Measurements from ENCODE around the gene GALNT10. TPM values are rescaled to one million over a fixed set of nuclear protein-coding genes. Genes with fewer than 3 reads are reported as not detected.

GALNT10 gene
- total RNA-seq, 2 donors from 2014 or later: 11.5 to 19.5 TPM

DNA sequence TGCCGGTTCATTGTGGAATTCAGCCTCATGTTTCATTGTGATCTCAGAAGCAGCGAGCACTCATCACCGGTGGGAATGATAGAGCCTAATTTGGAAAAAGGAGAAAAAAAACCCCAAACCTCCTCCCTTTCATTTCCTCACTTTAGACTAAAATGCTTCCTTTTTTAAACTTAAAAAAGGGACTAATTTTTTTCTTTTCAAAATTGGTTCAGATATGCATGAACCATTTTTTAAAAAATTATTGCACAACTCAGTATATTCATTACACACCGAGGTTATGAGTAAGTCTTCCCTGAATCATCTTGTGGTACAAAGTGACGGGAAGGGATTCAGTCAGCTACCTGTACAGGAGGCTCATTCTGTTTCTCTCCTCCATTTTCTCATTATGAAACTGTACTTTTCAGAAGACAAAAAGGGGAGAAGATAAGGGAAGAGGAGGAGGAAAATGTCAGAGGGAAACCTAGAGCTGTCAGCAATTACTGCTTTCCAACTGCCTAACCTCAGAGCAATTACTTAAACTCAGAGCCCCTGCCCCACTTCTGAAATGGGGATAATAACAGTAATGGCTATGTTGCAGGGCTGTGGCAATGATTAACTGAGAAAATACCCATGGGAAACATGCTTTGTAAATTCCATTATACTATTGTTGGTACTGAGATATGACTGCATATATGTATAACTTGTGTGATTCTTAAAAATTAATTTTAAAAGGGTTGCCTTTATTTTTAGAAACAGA, 24.0 kb downstream of the GALNT10 start:
- no peak for DNase-seq
- Histone ChIP-seq H3K9me3 (no peaks in the 10 kb centered on the region), H3K4me1 (no peaks in the 10 kb centered on the region), H3K36me3 (replicated peaks in 1 of 2; ENCODE audit: insufficient read depth in 1 of 2, low read depth in 2 of 2) (no peaks in the 10 kb centered on the region), H3K27me3 (no peaks in the 10 kb centered on the region), H3K4me3 (no peak overlapping the region), H3K27ac (no peak overlapping the region)
- TF ChIP-seq, protein P1, sequence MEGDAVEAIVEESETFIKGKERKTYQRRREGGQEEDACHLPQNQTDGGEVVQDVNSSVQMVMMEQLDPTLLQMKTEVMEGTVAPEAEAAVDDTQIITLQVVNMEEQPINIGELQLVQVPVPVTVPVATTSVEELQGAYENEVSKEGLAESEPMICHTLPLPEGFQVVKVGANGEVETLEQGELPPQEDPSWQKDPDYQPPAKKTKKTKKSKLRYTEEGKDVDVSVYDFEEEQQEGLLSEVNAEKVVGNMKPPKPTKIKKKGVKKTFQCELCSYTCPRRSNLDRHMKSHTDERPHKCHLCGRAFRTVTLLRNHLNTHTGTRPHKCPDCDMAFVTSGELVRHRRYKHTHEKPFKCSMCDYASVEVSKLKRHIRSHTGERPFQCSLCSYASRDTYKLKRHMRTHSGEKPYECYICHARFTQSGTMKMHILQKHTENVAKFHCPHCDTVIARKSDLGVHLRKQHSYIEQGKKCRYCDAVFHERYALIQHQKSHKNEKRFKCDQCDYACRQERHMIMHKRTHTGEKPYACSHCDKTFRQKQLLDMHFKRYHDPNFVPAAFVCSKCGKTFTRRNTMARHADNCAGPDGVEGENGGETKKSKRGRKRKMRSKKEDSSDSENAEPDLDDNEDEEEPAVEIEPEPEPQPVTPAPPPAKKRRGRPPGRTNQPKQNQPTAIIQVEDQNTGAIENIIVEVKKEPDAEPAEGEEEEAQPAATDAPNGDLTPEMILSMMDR (IDR thresholded peaks at IDR 0.05): no peak
- TF ChIP-seq POLR2A (IDR thresholded peaks at IDR 0.05): no peak
- no peak for ATAC-seq
- intact Hi-C loops (cut with DNase I): no loop called here
- WGBS, 2 donors: 56 to 71% methylated on average over 5 of the region's 5 CpGs

DNA sequence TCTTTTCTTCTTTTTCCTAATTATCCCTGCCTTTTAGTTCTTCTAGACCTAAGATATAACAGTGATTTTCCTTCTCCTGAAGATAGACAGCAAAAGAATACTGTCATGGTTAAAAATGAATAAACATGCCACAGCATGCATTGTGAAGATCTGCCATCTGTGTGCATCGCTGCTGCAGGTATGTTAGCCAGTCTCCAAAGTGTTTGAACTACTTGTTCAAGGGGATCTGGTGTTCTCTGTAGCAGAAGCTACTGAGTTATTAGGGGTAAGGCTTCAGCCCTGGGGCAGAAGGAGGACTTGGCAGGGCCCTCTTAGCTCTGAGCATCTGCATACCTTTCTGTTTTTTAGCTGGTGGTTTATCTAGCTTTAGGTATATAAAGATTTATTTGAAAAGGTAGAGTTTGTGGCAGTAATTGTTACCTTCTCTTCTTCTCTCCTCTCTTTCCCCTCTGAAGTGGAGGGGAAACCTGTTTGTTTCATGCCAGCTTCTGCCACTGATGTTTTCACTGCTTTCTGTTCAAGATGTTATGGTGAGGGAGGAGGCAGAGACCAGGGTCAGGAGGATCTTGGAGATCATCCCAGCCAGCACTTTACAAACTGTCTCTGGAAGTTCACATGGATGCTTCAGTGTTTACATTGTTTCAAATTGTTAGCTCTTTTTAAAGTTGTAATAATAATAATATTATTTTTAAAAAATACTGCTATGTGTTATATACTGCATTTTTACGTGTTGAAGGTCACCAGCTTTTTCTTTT, 25.2 kb downstream of the GALNT10 start:
- no peaks in the 10 kb centered on the region for H3K36me3 ChIP-seq (replicated peaks in 1 of 2; ENCODE audit: insufficient read depth in 1 of 2, low read depth in 2 of 2)
- no peaks in the 10 kb centered on the region for H3K4me1 ChIP-seq
- H3K27ac ChIP-seq: no peak overlapping the region
- WGBS, 2 donors: 79 to 85% methylated on average over 2 of the region's 2 CpGs
- DNase-seq (no peak), ATAC-seq (no peak)
- no peak overlapping the region for H3K4me3 ChIP-seq
- TF ChIP-seq, protein P1 (IDR thresholded peaks at IDR 0.05): no peak
- H3K27me3 ChIP-seq: no peaks in the 10 kb centered on the region
- no peaks in the 10 kb centered on the region for H3K9me3 ChIP-seq
- intact Hi-C loops (cut with DNase I): no loop called here

DNA sequence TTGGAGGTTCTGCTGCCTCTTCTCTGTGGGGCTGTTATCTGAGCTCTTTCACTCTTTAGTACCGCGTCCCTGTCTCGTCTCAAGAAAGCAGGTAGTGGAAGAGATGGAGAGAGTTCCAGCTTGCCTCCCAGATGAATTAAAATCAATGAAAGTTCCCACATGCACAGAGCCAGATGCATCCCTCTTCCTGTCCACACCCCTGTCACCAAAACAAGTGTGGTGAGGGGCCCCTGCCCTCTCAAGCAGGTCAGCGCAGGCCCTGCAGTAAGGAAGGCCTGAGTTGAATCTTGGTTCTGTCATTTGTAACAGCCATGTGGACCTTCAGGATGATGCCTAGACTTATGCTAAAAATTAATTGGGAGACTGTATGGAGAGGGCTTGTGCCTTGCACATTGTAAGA, 26.9 kb downstream of the GALNT10 start:
- no peak for ATAC-seq
- no peak for DNase-seq
- WGBS, 2 donors: 90 to 96% methylated on average over 4 of the region's 4 CpGs
- no peak overlapping the region for H3K4me3 ChIP-seq
- no peak for TF ChIP-seq POLR2A (IDR thresholded peaks at IDR 0.05)
- TF ChIP-seq, protein P1 (IDR thresholded peaks at IDR 0.05): no peak
- intact Hi-C loops (cut with DNase I): no loop called here
- H3K4me1 ChIP-seq: no peaks in the 10 kb centered on the region
- no peaks in the 10 kb centered on the region for H3K9me3 ChIP-seq
- no peak overlapping the region for H3K27ac ChIP-seq
- no peaks in the 10 kb centered on the region for H3K27me3 ChIP-seq
- no peaks in the 10 kb centered on the region for H3K36me3 ChIP-seq (replicated peaks in 1 of 2; ENCODE audit: insufficient read depth in 1 of 2, low read depth in 2 of 2)

DNA sequence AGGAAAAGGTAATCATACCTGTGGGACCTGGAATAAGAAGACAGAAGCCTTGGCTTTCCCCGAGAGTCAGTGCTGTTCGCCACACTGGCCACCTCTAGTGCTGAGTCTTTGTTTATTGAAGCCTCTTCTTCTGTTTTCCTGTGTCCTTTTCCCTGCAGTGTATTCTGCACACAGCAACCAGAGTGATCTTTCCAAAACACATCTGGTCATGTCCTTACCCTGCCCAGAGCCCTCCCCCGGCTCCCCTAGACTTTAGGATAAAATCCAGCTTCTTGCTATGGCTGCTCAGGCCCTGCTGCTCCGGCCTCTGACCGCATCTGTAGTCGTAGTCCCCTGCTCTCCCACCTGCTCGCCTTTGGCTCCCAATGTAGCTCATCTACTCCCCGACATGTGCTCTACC, 28.3 kb downstream of the GALNT10 start:
- Histone ChIP-seq H3K36me3 (replicated peaks in 1 of 2; ENCODE audit: insufficient read depth in 1 of 2, low read depth in 2 of 2) (no peaks in the 10 kb centered on the region), H3K4me1 (no peaks in the 10 kb centered on the region), H3K27me3 (no peaks in the 10 kb centered on the region), H3K27ac (no peak overlapping the region), H3K9me3 (no peaks in the 10 kb centered on the region), H3K4me3 (no peak overlapping the region)
- ATAC-seq (no peak), DNase-seq (no peak)
- WGBS, 2 donors: 90 to 95% methylated on average over 8 of the region's 8 CpGs
- intact Hi-C loops (cut with DNase I): no loop called here
- TF ChIP-seq, protein P1 (IDR thresholded peaks at IDR 0.05): no peak
- TF ChIP-seq POLR2A (IDR thresholded peaks at IDR 0.05): no peak

Data from body of pancreas (tissue), 4 donors.